ENCODE data around the gene ZNF90. TPM values are rescaled to one million over a fixed set of nuclear protein-coding genes. Genes with fewer than 3 reads are reported as not detected.

Gene ZNF90
- total and polyA plus RNA-seq, 2 experiments from 2014 or later, result 102 to 122 TPM

- peaks cover 22% of the 10 kb centered on the region for H3K4me1 ChIP-seq (ENCODE audit: insufficient read depth)
- peak overlapping the region; percentile 85; the same call in 1 of the 2 replicates for H3K27ac ChIP-seq (ENCODE audit: low read depth)
- H3K27me3 Mint-ChIP-seq (ENCODE audit: insufficient read depth, low read depth, poor library complexity), result peaks cover 8% of the 10 kb centered on the region
- no peak overlapping the region; the same call in 1 of the 2 replicates for H3K27ac Mint-ChIP-seq
- H3K79me2 ChIP-seq (replicated peaks; ENCODE audit: insufficient read depth), result no peaks in the 10 kb centered on the region
- no peaks in the 10 kb centered on the region for H3K27me3 ChIP-seq (ENCODE audit: insufficient read depth)
- no peaks in the 10 kb centered on the region for H3K9me2 ChIP-seq (ENCODE audit: insufficient read depth)
- H4K20me1 ChIP-seq (replicated peaks; ENCODE audit: insufficient read depth), result no peaks in the 10 kb centered on the region
- no peak overlapping the region for H3K4me3 ChIP-seq
- no peak overlapping the region for H3K4me3 Mint-ChIP-seq
- H2AFZ ChIP-seq, result peak overlapping the region; percentile 99
- peak; percentile 30 for DNase-seq (ENCODE audit: low spot score)
- no peaks in the 10 kb centered on the region for H3K36me3 ChIP-seq (ENCODE audit: insufficient read depth)
- H3K4me1 Mint-ChIP-seq, result peaks cover 6% of the 10 kb centered on the region; the same call in 2 of the 3 replicates
- TF ChIP-seq ZNF114 (CRISPR knock-in tag; IDR thresholded peaks at IDR 0.05), result no peak
- TF ChIP-seq CTCF (conservative IDR thresholded peaks at IDR 0.05; ENCODE audit: low read depth in 2 of 2), result no peak
- TF ChIP-seq ZNF462 (CRISPR knock-in tag; IDR thresholded peaks at IDR 0.05), result no peak
- TF ChIP-seq JUNB (IDR thresholded peaks at IDR 0.05; ENCODE audit: unreplicated experiment), result no peak
- no peak for TF ChIP-seq ZNF331 (CRISPR knock-in tag; IDR thresholded peaks at IDR 0.05; ENCODE audit: low read depth)
- TF ChIP-seq STAT1 (IDR thresholded peaks at IDR 0.05; ENCODE audit: unreplicated experiment), result no peak
- TF ChIP-seq EZH2phosphoT487 (IDR thresholded peaks at IDR 0.05; ENCODE audit: unreplicated experiment), result no peak
- TF ChIP-seq NANOG (IDR thresholded peaks at IDR 0.05; ENCODE audit: borderline replicate concordance), result no peak
- TF ChIP-seq ETS1 (IDR thresholded peaks at IDR 0.05), result no peak
- no peak for TF ChIP-seq POLR2AphosphoS5 (IDR thresholded peaks at IDR 0.05; ENCODE audit: low read depth)
- TF ChIP-seq REST (IDR thresholded peaks at IDR 0.05; ENCODE audit: unreplicated experiment), result no peak
- TF ChIP-seq EZH2 (IDR thresholded peaks at IDR 0.05; ENCODE audit: low read depth, unreplicated experiment), result no peak
- no peak for TF ChIP-seq CREB1 (CRISPR knock-in tag; IDR thresholded peaks at IDR 0.05; ENCODE audit: low read depth)
- H3F3A ChIP-seq (replicated peaks; ENCODE audit: low read depth), result no peaks in the 10 kb centered on the region
- H3K4me2 ChIP-seq, result peak overlapping the region; percentile 32; the same call in 1 of the 2 replicates
- ATAC-seq, result peak; percentile 73
- H3K9me3 Mint-ChIP-seq, result peaks cover 30% of the 10 kb centered on the region
- H3K36me3 Mint-ChIP-seq (ENCODE audit: low read depth), result peaks cover 20% of the 10 kb centered on the region
These were observed 73.9 kb downstream of the ZNF90 start for GRCh38 chr19:20151617-20152145.

All from GM23338 (cell line).